Tibial artery (tissue), 4 donors: ENCODE data around the gene GALR3.

Source experiments
- DNase-seq, 2 donors: peaks; one replicate each; pipeline ENCODE4 v3.0.0-alpha.2; 2019
- H3K27ac ChIP-seq, 2 donors: fragments of 200-600 bp; sonication (generic) in 1 of 2; 1 replicate in 1 of 2; 2 replicates in 1 of 2; pipeline ENCODE4 v1.5.1; 2018 to 2019; ENCODE audit warnings: mild to moderate bottlenecking in 1 of 2
- H3K27me3 ChIP-seq, 2 donors: fragments of 200-600 bp; sonication (generic) in 1 of 2; one replicate each; pipeline versions ENCODE4 v1.5.1 to v1.6.0; 2016 to 2019
- H3K36me3 ChIP-seq, 3 donors: fragments of 200-600 bp; sonication (generic) in 2 of 3; one replicate each; pipeline ENCODE4 v1.5.1; 2016 to 2019; ENCODE audit warnings: mild to moderate bottlenecking in 2 of 3
- H3K4me1 ChIP-seq, 4 donors: fragments of 200-600 bp; sonication (generic) in 2 of 4; 1 replicate in 3 of 4; 2 replicates in 1 of 4; pipeline ENCODE4 v1.5.1; 2016 to 2019
- H3K4me3 ChIP-seq, 2 donors: fragments of 200-600 bp; sonication (generic) in 1 of 2; 1 replicate in 1 of 2; 2 replicates in 1 of 2; pipeline ENCODE4 v1.5.1; 2018 to 2019; ENCODE audit warnings: mild to moderate bottlenecking in 2 of 2
- H3K9me3 ChIP-seq, 3 donors: fragments of 200-600 bp; sonication (generic) in 1 of 3; one replicate each; pipeline ENCODE4 v1.5.1; 2016 to 2019
- intact Hi-C: fragments of 100-400 bp; cut with DNase I; formaldehyde crosslinking; loops from one replicate; pipeline ENCODE4 v1.15.0; 2023; ENCODE audit warnings: low total_unique reads
- TF ChIP-seq, protein P1 (sequence below), 2 experiments: fragments of 200-600 bp in 1 of 2; fragments of 450-650 bp in 1 of 2; IDR thresholded peaks; one replicate each; pipeline ENCODE4 v1.5.1; 2017 to 2019; ENCODE audit warnings: antibody characterized with exemption in 2 of 2, mild to moderate bottlenecking in 1 of 2, moderate library complexity in 1 of 2

Gene GALR3

GRCh38 chr22:37805810-37806277 is 17.3 kb upstream of the GALR3 start:
- H3K4me1 ChIP-seq = peaks cover 0 to 71% (median 49%) of the 10 kb centered on the region in 4 donors
- TF ChIP-seq, protein P1, sequence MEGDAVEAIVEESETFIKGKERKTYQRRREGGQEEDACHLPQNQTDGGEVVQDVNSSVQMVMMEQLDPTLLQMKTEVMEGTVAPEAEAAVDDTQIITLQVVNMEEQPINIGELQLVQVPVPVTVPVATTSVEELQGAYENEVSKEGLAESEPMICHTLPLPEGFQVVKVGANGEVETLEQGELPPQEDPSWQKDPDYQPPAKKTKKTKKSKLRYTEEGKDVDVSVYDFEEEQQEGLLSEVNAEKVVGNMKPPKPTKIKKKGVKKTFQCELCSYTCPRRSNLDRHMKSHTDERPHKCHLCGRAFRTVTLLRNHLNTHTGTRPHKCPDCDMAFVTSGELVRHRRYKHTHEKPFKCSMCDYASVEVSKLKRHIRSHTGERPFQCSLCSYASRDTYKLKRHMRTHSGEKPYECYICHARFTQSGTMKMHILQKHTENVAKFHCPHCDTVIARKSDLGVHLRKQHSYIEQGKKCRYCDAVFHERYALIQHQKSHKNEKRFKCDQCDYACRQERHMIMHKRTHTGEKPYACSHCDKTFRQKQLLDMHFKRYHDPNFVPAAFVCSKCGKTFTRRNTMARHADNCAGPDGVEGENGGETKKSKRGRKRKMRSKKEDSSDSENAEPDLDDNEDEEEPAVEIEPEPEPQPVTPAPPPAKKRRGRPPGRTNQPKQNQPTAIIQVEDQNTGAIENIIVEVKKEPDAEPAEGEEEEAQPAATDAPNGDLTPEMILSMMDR (IDR thresholded peaks at IDR 0.05) = no peak
- no peaks in the 10 kb centered on the region for H3K36me3 ChIP-seq
- no peak for DNase-seq
- no peaks in the 10 kb centered on the region for H3K9me3 ChIP-seq
- intact Hi-C loops = no loop called here
- peak overlapping the region; percentile 51 to 60 for H3K4me3 ChIP-seq
- H3K27ac ChIP-seq = peak overlapping the region; percentile 67 to 83
- peaks cover 0 to 5% of the 10 kb centered on the region in 2 donors for H3K27me3 ChIP-seq

DNA sequence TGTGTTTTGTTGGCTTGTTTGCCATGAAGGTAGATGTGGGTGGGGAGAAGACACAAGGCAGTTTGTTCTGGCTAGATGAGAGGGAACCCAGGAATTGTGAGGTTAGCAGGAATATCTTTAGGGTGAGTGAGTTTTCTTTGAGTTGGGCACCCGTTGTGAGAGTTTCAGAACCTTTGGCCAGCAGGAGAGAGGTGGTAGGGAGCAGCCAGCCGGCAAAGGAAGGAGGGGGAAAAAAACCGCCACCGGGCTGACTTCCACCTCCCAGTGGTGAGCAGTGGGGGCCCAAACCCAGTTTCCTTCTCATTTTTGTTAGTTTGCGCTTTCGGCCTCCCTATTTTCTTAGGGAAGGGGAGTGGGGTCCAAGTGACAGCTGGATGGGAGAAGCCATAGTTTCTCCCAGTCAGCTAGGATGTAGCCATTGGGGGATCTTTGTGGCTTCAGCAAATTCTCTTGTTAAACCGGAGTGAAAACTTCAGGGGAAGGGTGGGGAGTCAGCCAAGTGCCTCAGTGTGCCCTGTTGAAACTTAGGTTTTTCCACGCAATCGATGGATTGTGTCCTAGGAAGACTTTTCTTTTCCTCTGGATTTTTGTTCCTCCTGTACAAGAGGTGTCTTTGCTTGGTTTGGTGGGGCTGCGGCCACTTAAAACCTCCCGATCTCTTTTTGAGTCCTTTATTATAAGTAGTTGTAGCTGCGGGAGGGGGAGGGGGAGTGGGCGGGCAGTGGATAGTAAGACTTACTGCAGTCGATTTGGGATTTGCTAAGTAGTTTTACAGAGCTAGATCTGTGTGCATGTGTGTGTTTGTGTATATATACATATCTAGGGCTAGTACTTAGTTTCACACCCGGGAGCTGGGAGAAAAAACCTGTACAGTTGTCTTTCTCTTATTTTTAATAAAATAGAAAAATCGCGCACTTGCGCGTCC is 16.5 kb upstream of the GALR3 start:
- TF ChIP-seq, protein P1 (IDR thresholded peaks at IDR 0.05) = no peak
- peaks cover 0 to 5% of the 10 kb centered on the region in 2 donors for H3K27me3 ChIP-seq
- H3K4me3 ChIP-seq = peak overlapping the region; percentile 51 to 60
- no peak for DNase-seq
- intact Hi-C loops = no loop called here
- no peaks in the 10 kb centered on the region for H3K9me3 ChIP-seq
- no peaks in the 10 kb centered on the region for H3K36me3 ChIP-seq
- H3K4me1 ChIP-seq = peaks cover 0 to 71% (median 49%) of the 10 kb centered on the region in 4 donors
- H3K27ac ChIP-seq = peak overlapping the region; percentile 69 to 83

DNA sequence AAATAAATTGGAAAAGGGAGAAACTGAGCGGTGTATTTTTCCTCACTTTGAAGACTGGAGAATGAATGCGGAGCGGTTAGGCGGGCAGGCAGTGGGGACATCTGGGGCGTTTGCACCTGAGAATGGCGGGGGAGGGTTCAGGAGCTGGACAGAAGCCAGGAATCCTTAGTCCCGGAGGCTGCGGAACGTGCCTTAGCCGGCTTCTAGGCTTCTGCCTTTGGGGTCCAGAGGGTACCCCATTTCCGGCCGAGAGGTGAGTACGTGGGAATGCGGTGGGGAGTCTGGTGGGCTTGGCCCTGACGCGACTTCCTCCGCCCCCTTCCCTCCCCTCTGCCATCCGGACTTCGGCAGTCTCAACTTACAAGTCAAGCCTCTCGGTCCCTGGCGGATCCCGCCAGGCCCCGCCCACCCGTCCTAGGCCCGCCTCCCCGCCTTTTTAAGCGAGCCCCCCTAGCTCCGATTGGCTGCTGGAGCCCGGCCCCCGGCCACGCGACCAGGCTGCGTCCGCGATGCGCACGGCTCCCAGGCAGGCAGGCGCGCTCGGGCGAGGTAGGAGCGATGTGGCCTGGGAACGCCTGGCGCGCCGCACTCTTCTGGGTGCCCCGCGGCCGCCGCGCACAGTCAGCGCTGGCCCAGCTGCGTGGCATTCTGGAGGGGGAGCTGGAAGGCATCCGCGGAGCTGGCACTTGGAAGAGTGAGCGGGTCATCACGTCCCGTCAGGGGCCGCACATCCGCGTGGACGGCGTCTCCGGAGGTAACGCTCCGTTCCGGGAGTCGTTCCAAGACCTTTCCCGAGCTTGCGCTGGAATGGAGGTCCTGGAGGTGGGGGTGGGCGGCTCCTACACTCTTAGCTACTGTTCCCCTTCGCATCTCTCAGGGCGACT is 15.5 kb upstream of the GALR3 start, which contains the start of gene GCAT:
Gene GCAT (plus strand): TSS at position 525 of the 884 bp plus-strand sequence. CDS start 34 bp downstream, at position 559.
- no peaks in the 10 kb centered on the region for H3K9me3 ChIP-seq
- peak; percentile 95 to 98 for DNase-seq
- H3K27ac ChIP-seq = peak within 1 kb of the TSS; percentile 69 to 83
- peaks cover 0 to 2% of the 10 kb centered on the region in 2 donors for H3K27me3 ChIP-seq
- peaks cover 0 to 63% (median 41%) of the 10 kb centered on the region in 4 donors for H3K4me1 ChIP-seq
- no peaks in the 10 kb centered on the region for H3K36me3 ChIP-seq
- peak within 1 kb of the TSS; percentile 51 to 60 for H3K4me3 ChIP-seq
- TF ChIP-seq, protein P1 (IDR thresholded peaks at IDR 0.05) = no peak
- intact Hi-C loops = no loop called here

DNA sequence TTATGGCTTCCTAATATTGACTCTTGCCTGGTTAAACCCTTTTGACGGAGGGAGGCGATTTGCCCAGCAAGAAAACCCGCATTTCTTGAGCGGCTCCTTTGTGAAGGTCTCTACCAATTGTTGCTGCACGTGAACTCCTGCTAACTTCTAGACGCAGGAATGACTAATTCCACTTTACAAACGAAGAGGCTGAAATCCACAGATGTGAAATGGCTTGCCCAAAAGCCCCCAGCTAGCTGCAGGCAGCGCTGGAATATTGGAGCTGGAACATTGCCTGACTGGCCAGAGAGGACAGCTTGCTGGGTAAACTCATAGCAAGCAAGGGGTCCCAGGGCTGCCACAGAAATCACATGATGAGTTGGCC is 14.9 kb upstream of the GALR3 start:
- intact Hi-C loops = no loop called here
- TF ChIP-seq, protein P1 (IDR thresholded peaks at IDR 0.05) = no peak
- Histone ChIP-seq H3K27me3 (peaks cover 0 to 2% of the 10 kb centered on the region in 2 donors), H3K9me3 (no peaks in the 10 kb centered on the region), H3K4me1 (peaks cover 0 to 56% (median 34%) of the 10 kb centered on the region in 4 donors), H3K36me3 (peaks cover 0 to 3% (median 0%) of the 10 kb centered on the region in 3 donors), H3K27ac (peak overlapping the region; percentile 69 to 71), H3K4me3 (peak overlapping the region; percentile 51 to 60)
- no peak for DNase-seq

DNA sequence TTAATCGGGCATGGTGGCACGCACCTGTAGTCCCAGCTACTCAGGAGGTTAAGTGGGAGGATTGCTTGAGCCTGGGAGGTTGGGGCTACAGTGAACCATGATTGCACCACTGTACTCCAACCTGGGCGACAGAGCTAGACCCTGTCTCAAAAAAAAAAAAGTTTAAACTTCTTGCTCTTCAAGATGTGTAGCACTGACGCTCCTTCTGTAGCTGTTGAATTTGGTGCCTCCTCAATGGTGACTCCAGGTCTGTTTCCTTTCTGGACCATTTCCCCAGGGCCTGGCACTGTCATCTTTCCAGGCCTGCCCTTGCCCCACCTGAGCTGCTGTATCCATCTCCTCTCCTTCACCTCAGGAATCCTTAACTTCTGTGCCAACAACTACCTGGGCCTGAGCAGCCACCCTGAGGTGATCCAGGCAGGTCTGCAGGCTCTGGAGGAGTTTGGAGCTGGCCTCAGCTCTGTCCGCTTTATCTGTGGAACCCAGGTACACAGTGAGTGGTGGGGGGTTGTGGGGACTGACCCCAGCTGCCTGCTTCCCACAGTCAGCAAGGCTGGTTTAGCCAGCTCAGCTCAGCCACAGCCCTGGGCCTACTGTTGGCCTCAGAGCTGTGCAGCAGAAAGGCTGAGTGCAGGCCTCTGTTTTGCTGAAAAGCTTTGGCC is 13.4 kb upstream of the GALR3 start:
- Histone ChIP-seq H3K4me1 (peaks cover 0 to 43% (median 26%) of the 10 kb centered on the region in 4 donors), H3K27me3 (no peaks in the 10 kb centered on the region), H3K36me3 (peaks cover 0 to 18% (median 0%) of the 10 kb centered on the region in 3 donors), H3K4me3 (no peak overlapping the region), H3K27ac (no peak overlapping the region), H3K9me3 (no peaks in the 10 kb centered on the region)
- DNase-seq = no peak
- TF ChIP-seq, protein P1 (IDR thresholded peaks at IDR 0.05) = no peak
- intact Hi-C loops = no loop called here
